Type B pancreatic cell (in vitro differentiated cells): Measurements from ENCODE around the gene GNAT1. TPM values are rescaled to one million over a fixed set of nuclear protein-coding genes. Genes with fewer than 3 reads are reported as not detected.
A peak's percentile ranks its signal among the peaks of the same experiment; 100 is the strongest.

Experiments
- DNase-seq: peaks from one replicate; pipeline ENCODE4 v3.0.0; 2021; ENCODE audit warnings: mixed read lengths; ENCODE audit not compliant: unreplicated experiment; ENCODE audit errors: extremely low spot score
- H3K27ac Mint-ChIP-seq: 2 replicates; pipeline ENCODE4 v1.8.0; 2021; ENCODE audit warnings: mild to moderate bottlenecking, mixed read lengths
- H3K27me3 Mint-ChIP-seq: 2 replicates; pipeline ENCODE4 v1.8.0; 2021; ENCODE audit warnings: mixed read lengths
- H3K36me3 Mint-ChIP-seq: 2 replicates; pipeline ENCODE4 v1.8.0; 2021; ENCODE audit warnings: mixed read lengths
- H3K4me1 Mint-ChIP-seq: one replicate; pipeline ENCODE4 v1.8.0; 2021; ENCODE audit warnings: mixed read lengths; ENCODE audit not compliant: unreplicated experiment
- H3K4me3 Mint-ChIP-seq: 2 replicates; pipeline ENCODE4 v1.8.0; 2021; ENCODE audit warnings: mild to moderate bottlenecking, mixed read lengths
- H3K9me3 Mint-ChIP-seq: 2 replicates; pipeline ENCODE4 v1.8.0; 2021; ENCODE audit warnings: mixed read lengths
- total RNA-seq: library from RNA; stranded (reverse); gene quantifications from 2 replicates; pipeline ENCODE4 v1.2.1, GENCODE V29; 2021; ENCODE audit warnings: low replicate concordance
- TF ChIP-seq, protein P1 (sequence below): fragments of 200-600 bp; sonication (generic); conservative IDR thresholded peaks from 2 replicates; pipeline ENCODE4 v1.5.0; 2021; ENCODE audit warnings: antibody characterized with exemption, mild to moderate bottlenecking

The GNAT1 gene
- total RNA-seq, 1 donor from 2014 or later = not detected

DNA sequence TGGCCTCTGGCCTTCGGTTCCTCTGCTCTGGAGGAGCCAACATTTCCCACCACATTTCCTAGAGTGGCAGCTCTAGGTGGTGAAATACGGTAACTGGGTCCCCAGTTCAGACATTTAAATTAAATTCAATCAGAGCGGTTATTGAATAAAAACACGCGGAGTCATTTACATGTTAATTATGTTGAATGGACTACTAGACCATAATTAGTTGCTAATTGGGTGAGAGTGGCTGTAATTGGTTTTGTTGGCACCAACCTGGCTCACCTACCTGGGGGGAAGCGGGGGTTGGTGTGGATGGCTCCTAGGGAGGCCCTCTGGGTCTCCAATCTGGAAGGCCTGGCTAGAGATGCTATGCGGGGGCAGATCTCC, 23.6 kb upstream of the GNAT1 start:
- peaks cover 36% of the 10 kb centered on the region for H3K4me1 Mint-ChIP-seq

DNA sequence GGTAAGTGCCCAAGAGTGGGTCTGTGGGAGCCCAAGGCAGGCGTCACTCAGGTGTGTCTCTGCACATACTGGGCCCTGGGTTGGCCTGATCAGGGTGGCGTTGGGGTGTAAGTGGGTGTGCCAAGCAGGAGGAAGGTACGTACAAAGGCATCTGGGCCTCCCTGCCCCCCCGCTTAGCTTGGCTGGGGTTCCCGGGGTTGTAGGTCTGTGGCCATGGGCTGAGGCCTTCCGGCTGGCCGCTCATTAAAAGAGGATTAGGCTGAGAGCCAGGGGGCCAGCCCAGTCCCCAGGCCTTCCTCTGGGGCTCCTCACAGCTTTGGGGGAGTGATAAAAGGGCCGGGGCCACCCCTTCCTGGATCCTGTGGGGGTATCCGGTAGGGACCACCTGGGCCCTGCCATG, 23.0 kb upstream of the GNAT1 start:
- Mint-ChIP-seq H3K4me3 (no peak overlapping the region), H3K36me3 (peaks cover 5% of the 10 kb centered on the region), H3K27ac (no peak overlapping the region), H3K9me3 (no peaks in the 10 kb centered on the region), H3K27me3 (no peaks in the 10 kb centered on the region), H3K4me1 (peaks cover 36% of the 10 kb centered on the region)
- TF ChIP-seq, protein P1, sequence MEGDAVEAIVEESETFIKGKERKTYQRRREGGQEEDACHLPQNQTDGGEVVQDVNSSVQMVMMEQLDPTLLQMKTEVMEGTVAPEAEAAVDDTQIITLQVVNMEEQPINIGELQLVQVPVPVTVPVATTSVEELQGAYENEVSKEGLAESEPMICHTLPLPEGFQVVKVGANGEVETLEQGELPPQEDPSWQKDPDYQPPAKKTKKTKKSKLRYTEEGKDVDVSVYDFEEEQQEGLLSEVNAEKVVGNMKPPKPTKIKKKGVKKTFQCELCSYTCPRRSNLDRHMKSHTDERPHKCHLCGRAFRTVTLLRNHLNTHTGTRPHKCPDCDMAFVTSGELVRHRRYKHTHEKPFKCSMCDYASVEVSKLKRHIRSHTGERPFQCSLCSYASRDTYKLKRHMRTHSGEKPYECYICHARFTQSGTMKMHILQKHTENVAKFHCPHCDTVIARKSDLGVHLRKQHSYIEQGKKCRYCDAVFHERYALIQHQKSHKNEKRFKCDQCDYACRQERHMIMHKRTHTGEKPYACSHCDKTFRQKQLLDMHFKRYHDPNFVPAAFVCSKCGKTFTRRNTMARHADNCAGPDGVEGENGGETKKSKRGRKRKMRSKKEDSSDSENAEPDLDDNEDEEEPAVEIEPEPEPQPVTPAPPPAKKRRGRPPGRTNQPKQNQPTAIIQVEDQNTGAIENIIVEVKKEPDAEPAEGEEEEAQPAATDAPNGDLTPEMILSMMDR = no peak
- DNase-seq = no peak

More for the DNA sequence above, 23.6 kb upstream of the GNAT1 start:
- no peaks in the 10 kb centered on the region for H3K27me3 Mint-ChIP-seq
- H3K36me3 Mint-ChIP-seq = peaks cover 5% of the 10 kb centered on the region
- no peaks in the 10 kb centered on the region for H3K9me3 Mint-ChIP-seq
- no peak for DNase-seq
- TF ChIP-seq, protein P1 = no peak
- no peak overlapping the region for H3K4me3 Mint-ChIP-seq
- H3K27ac Mint-ChIP-seq = no peak overlapping the region

DNA sequence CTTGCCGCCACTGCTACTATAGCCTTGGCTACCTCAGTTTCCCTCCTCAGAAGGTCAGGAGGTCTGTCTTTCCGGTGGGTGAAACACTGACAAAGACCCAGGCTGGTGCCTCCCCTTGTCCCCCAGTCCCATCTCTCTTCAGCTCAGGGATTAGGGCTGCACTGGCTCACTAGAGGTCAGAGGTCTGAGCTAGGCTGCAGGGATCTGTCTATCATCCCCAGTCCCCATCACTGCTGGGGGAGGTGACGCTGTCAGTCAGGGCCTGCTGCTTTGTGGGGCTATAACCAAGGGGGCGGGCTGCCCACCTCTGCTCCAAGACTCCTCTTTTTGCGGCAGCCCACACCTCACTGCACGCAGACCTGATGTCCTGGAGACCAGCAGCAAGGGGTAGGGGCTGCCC, 22.6 kb upstream of the GNAT1 start:
- Mint-ChIP-seq H3K36me3 (peaks cover 5% of the 10 kb centered on the region), H3K4me1 (peaks cover 36% of the 10 kb centered on the region), H3K4me3 (no peak overlapping the region), H3K27me3 (no peaks in the 10 kb centered on the region), H3K9me3 (no peaks in the 10 kb centered on the region), H3K27ac (no peak overlapping the region)
- no peak for DNase-seq
- TF ChIP-seq, protein P1 = no peak

DNA sequence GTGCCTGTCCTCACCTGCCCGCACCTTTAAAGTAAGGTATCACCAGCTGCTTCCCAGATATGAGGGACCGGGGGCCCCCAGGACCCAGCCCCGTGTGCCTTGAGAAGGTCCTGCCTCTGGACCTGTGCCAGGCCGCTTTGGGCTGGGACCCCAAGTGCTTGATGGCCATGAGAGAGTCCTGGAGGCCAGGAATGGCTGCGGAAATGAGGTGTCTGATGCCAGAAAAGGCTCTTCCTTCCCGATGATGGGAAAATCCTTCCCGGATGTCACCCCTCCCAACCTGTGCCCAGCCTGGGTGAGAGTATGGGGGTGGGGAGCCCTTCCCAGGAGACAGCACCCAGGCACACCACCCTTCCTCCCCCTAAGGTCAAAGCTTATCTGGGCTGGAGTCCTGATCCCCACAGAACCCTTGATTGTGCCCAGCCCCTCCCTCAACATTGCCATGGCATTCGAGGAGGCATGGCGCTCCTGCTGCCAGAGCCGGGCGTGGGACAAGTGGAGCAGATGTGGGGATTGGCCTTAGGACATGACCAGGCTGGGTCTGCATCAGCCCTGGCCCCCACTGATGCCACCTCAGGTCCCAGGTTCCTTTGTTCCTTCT, 22.1 kb upstream of the GNAT1 start:
- peaks cover 31% of the 10 kb centered on the region for H3K4me1 Mint-ChIP-seq
- TF ChIP-seq, protein P1 = no peak
- no peak overlapping the region for H3K4me3 Mint-ChIP-seq
- DNase-seq = no peak
- H3K27ac Mint-ChIP-seq = no peak overlapping the region
- H3K9me3 Mint-ChIP-seq = no peaks in the 10 kb centered on the region
- no peaks in the 10 kb centered on the region for H3K27me3 Mint-ChIP-seq
- peaks cover 5% of the 10 kb centered on the region for H3K36me3 Mint-ChIP-seq

DNA sequence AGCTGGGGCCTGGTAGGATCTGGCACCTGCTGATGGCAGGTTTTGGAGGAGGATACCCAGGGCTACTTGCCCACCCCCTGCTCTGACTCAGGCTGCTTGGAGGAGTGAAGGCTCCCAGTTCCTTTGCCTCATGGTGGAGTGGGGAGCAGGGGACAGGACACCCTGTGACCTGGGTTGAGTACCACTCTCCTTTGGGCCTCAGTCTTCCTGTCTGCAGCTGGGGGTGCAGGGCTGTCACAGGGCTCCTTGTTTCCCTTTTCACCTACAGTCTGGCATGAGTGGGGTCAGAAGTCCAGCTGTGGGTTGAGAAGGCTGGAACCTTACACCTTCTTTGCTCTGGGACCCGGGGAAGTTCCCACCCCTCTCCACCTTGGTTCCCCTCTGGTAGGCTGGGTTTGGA, 21.6 kb upstream of the GNAT1 start:
- Mint-ChIP-seq H3K27me3 (no peaks in the 10 kb centered on the region), H3K4me1 (peaks cover 26% of the 10 kb centered on the region), H3K27ac (peak overlapping the region; percentile 36), H3K4me3 (no peak overlapping the region), H3K9me3 (no peaks in the 10 kb centered on the region), H3K36me3 (peaks cover under 1% of the 10 kb centered on the region)
- no peak for DNase-seq
- TF ChIP-seq, protein P1 = no peak

DNA sequence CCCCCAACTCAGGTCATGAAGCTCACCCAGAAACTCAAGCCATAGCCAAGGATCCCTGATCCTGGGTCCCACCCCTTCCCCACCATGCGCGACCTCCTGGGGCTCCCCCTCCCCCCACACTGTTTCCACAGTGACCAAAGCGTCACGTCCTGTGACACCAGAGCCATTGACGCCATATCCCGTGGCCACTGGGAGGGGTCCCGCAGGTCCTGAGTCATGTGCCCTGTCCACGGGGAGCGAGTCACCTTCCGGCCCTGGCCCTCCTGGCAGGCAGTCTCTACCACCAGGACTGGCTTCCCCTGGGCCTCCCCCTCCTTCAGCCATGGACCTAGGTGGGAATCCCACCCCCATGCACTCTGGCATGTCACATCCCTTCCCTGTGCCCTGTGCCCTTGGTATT, 20.7 kb upstream of the GNAT1 start:
- no peak overlapping the region for H3K4me3 Mint-ChIP-seq
- H3K36me3 Mint-ChIP-seq = no peaks in the 10 kb centered on the region
- H3K9me3 Mint-ChIP-seq = no peaks in the 10 kb centered on the region
- H3K4me1 Mint-ChIP-seq = peaks cover 20% of the 10 kb centered on the region
- no peak for DNase-seq
- TF ChIP-seq, protein P1 = no peak
- H3K27ac Mint-ChIP-seq = no peak overlapping the region
- no peaks in the 10 kb centered on the region for H3K27me3 Mint-ChIP-seq
